K562 (cell line): ENCODE results near the gene CLDND2. TPM values are rescaled to one million over a fixed set of nuclear protein-coding genes. Genes with fewer than 3 reads are reported as not detected.

Source experiments
- FIP1L1 ChIP-seq: fragments of 200-400 bp; formaldehyde crosslinking; IDR thresholded peaks from 2 replicates; pipeline ENCODE4 v1.6.1; 2018; ENCODE audit warnings: mild to moderate bottlenecking, low read depth, low read length; ENCODE audit not compliant: poor library complexity, severe bottlenecking
- FOS ChIP-seq: IDR thresholded peaks from 3 replicates; pipeline ENCODE4 v1.6.1; 2011; ENCODE audit not compliant: insufficient read length; ENCODE audit errors: extremely low read depth
- GTF2F1 ChIP-seq: IDR thresholded peaks from 2 replicates; pipeline ENCODE4 v1.6.1; 2011; ENCODE audit warnings: low read depth, low read length, improper control_type of control experiment
- HDAC1 ChIP-seq, 2 experiments: fragments of 450-650 bp; IDR thresholded peaks; 2 replicates each; pipeline ENCODE4 v1.6.1; 2016 to 2017; ENCODE audit warnings: inconsistent platforms in 1 of 2, mild to moderate bottlenecking in 1 of 2, moderate library complexity in 1 of 2
- HDAC2 ChIP-seq: fragments of 450-650 bp; IDR thresholded peaks from 2 replicates; pipeline ENCODE4 v1.6.1; 2016; ENCODE audit warnings: mild to moderate bottlenecking
- NFATC3 ChIP-seq: fragments of 450-650 bp; IDR thresholded peaks from 2 replicates; pipeline ENCODE4 v1.6.1; 2017; ENCODE audit warnings: mild to moderate bottlenecking
- NR2C2 ChIP-seq, 2 experiments: fragments of 200-800 bp in 1 of 2; sonication (Bioruptor generic) in 1 of 2; sonication (generic) in 1 of 2; formaldehyde crosslinking in 1 of 2; IDR thresholded peaks; 2 replicates each; pipeline versions ENCODE4 v1.6.1 to v1.8.0; 2016 to 2022; ENCODE audit warnings: mild to moderate bottlenecking in 1 of 2, missing compliant biosample characterization in 1 of 2, missing genetic modification characterization in 1 of 2, missing genetic modification reagents in 1 of 2
- POLR2A ChIP-seq: fragments of 450-650 bp; conservative IDR thresholded peaks from 2 replicates; pipeline ENCODE4 v1.6.1; 2016
- RUNX1 ChIP-seq: sonication (generic); IDR thresholded peaks from 2 replicates; pipeline ENCODE4 v1.6.1; 2016; ENCODE audit warnings: antibody characterized with exemption, low read depth
- SIX5 ChIP-seq, 2 experiments: IDR thresholded peaks; 2 replicates each; pipeline ENCODE4 v1.6.1; 2011; ENCODE audit warnings: low read length in 2 of 2, borderline replicate concordance in 1 of 2, low read depth in 1 of 2, mild to moderate bottlenecking in 1 of 2, moderate library complexity in 1 of 2; ENCODE audit not compliant: insufficient read depth in 1 of 2
- TBP ChIP-seq: optimal IDR thresholded peaks from 2 replicates; pipeline ENCODE3; 2011; ENCODE audit warnings: low read depth, low read length, improper control_type of control experiment
- TEAD1 ChIP-seq, 2 experiments: fragments of 450-650 bp in 1 of 2; sonication (generic) in 1 of 2; formaldehyde crosslinking; IDR thresholded peaks; 2 replicates each; pipeline versions ENCODE4 v1.4.0 to v1.8.0; 2020 to 2022; ENCODE audit warnings: mild to moderate bottlenecking in 2 of 2, missing genetic modification reagents in 1 of 2
- ZFX ChIP-seq: sonication (generic); formaldehyde crosslinking; IDR thresholded peaks from 2 replicates; pipeline ENCODE4 v1.8.0; 2022; ENCODE audit warnings: mild to moderate bottlenecking, missing genetic modification reagents, moderate library complexity
- ZNF140 ChIP-seq: fragments of 250-450 bp; sonication (Bioruptor Pico); IDR thresholded peaks from 2 replicates; pipeline ENCODE4 v1.8.0; 2021; ENCODE audit warnings: moderate library complexity, mild to moderate bottlenecking, inconsistent platforms
- ZNF274 ChIP-seq: IDR thresholded peaks from 2 replicates; pipeline ENCODE4 v1.6.1; 2011; ENCODE audit warnings: low read depth, mild to moderate bottlenecking, low read length, moderate library complexity, borderline replicate concordance
- ZNF76 ChIP-seq: fragments of 250-450 bp; sonication (Bioruptor Pico); IDR thresholded peaks from 2 replicates; pipeline ENCODE4 v1.4.0; 2020; ENCODE audit warnings: mild to moderate bottlenecking, moderate library complexity, borderline replicate concordance
- polyA plus RNA-seq, 8 experiments: library from polyadenylated mRNA; depleted of rRNA in 4 of 8; stranded (reverse) in 5 of 8; unstranded in 3 of 8; fragments of >200 nt; fragmentation: Nextera tagmentation in 2 of 8; fragmentation: Illumina TruSeq in 1 of 8; extraction: Ambion mirVana in 2 of 8; extraction: Trizol in 1 of 8; gene quantifications; 2 replicates each; pipeline versions ENCODE4 v1.2.1 to v1.2.3, GENCODE V29; 2011 to 2014; ENCODE audit warnings: inconsistent platforms in 1 of 8, missing spikeins in 1 of 8
- total RNA-seq, 7 experiments: library from RNA; depleted of rRNA in 6 of 7; stranded (reverse); fragments of >200 nt in 6 of 7; fragmentation: Illumina TruSeq in 2 of 7; extraction: Trizol in 2 of 7; gene quantifications; 2 replicates each; pipeline versions ENCODE4 v1.2.1 to v1.2.3, GENCODE V29; 2011 to 2021; ENCODE audit warnings: low replicate concordance in 1 of 7
- TF ChIP-seq, protein P1 (sequence below): fragments of 450-650 bp; IDR thresholded peaks from 2 replicates; pipeline ENCODE4 v1.6.1; 2017; ENCODE audit warnings: antibody characterized with exemption
- TF ChIP-seq, protein P2 (sequence below): IDR thresholded peaks from 2 replicates; pipeline ENCODE4 v1.6.1; 2011; ENCODE audit not compliant: insufficient read length; ENCODE audit errors: extremely low read depth
- TF ChIP-seq, protein P3 (sequence below), 2 experiments: fragments of 450-650 bp; conservative IDR thresholded peaks; 2 replicates each; pipeline ENCODE4 v1.6.1; 2017; ENCODE audit warnings: mild to moderate bottlenecking in 2 of 2, moderate library complexity in 2 of 2
- TF ChIP-seq, protein P4 (sequence below): sonication (generic); formaldehyde crosslinking; IDR thresholded peaks from 2 replicates; pipeline ENCODE4 v1.8.1; 2023; ENCODE audit warnings: mild to moderate bottlenecking, missing genetic modification reagents

The CLDND2 gene
- total and polyA plus RNA-seq, 9 of the 15 experiments (the other 6 are each of a cell fraction or from before 2014, with no cell fraction given), result 0.45 to 4.0 (median 1.2) TPM; not detected in 3

DNA sequence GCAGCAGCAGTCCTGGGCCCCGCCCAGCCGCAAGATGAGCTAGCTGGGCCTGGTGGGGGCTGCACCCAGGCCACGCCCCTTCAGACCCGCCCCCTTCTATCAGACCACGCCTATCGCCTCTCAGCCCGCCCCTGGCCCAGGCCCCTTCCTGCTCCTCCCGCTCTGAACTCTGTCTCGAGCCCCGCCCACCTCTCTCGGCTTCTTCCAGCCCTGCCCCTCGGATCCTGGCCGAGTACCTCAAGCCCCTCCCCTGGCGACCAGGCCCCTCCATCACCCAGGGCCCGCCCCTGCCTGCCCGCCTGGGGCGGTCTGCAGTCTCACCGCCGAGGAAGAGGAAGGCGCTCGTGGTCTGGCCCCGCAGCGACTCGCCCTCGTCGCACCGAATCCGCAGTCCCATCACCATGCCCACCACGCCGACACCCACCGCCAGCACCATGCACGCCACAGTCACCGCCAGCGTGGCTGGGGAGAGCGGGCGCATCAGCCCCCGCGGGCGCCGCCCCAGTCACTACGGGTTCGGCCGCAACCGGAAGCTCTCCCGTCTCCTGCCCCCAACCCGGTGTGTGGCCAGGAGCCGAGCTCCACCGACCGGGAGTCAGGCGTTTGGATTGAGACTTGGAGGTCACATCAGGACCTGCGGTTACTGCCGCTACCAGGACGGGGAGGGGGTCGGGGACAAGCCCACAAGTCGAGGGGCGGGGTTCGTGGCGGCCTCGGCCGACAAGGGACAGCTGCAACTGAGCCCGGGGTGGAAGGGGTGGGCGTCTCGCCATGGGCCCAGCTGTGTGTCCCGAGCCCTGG, 1.0 kb downstream of the CLDND2 start (continued):
- TF ChIP-seq, protein P1, sequence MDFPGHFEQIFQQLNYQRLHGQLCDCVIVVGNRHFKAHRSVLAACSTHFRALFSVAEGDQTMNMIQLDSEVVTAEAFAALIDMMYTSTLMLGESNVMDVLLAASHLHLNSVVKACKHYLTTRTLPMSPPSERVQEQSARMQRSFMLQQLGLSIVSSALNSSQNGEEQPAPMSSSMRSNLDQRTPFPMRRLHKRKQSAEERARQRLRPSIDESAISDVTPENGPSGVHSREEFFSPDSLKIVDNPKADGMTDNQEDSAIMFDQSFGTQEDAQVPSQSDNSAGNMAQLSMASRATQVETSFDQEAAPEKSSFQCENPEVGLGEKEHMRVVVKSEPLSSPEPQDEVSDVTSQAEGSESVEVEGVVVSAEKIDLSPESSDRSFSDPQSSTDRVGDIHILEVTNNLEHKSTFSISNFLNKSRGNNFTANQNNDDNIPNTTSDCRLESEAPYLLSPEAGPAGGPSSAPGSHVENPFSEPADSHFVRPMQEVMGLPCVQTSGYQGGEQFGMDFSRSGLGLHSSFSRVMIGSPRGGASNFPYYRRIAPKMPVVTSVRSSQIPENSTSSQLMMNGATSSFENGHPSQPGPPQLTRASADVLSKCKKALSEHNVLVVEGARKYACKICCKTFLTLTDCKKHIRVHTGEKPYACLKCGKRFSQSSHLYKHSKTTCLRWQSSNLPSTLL, result no peak
- TF ChIP-seq NR2C2 (CRISPR knock-in tag; IDR thresholded peaks at IDR 0.05) (no peak), NR2C2 (tag; IDR thresholded peaks at IDR 0.05) (peak; percentile 73), GTF2F1 (peak; percentile 34; the same call in 1 of the 2 replicates), ZNF76 (CRISPR knock-in tag) (no peak), ZFX (CRISPR knock-in tag) (peak; percentile 79), TEAD1 (CRISPR knock-in tag; IDR thresholded peaks at IDR 0.05) (no peak), ZNF274 (no peak), POLR2A (peak; percentile 85), SIX5 (IDR thresholded peaks at IDR 0.05; ENCODE audit: borderline replicate concordance in 1 of 2, insufficient read depth in 1 of 2, low read depth in 1 of 2, low read length in 2 of 2) (no peak), NFATC3 (no peak), FIP1L1 (peak; percentile 50), FOS (no peak), HDAC2 (peak; percentile 49; the same call in 1 of the 2 replicates), ZNF140 (CRISPR knock-in tag) (no peak), TBP (peak; percentile 45), RUNX1 (0 out of 2 replicates have a peak, but pooled peaks have one; percentile 14), HDAC1 (IDR thresholded peaks at IDR 0.05) (peak in 1 of 2 experiments; percentile 90; a peak in 2 of 4 replicates)
- TF ChIP-seq, protein P2, sequence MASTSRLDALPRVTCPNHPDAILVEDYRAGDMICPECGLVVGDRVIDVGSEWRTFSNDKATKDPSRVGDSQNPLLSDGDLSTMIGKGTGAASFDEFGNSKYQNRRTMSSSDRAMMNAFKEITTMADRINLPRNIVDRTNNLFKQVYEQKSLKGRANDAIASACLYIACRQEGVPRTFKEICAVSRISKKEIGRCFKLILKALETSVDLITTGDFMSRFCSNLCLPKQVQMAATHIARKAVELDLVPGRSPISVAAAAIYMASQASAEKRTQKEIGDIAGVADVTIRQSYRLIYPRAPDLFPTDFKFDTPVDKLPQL, result no peak
- TF ChIP-seq, protein P3, sequence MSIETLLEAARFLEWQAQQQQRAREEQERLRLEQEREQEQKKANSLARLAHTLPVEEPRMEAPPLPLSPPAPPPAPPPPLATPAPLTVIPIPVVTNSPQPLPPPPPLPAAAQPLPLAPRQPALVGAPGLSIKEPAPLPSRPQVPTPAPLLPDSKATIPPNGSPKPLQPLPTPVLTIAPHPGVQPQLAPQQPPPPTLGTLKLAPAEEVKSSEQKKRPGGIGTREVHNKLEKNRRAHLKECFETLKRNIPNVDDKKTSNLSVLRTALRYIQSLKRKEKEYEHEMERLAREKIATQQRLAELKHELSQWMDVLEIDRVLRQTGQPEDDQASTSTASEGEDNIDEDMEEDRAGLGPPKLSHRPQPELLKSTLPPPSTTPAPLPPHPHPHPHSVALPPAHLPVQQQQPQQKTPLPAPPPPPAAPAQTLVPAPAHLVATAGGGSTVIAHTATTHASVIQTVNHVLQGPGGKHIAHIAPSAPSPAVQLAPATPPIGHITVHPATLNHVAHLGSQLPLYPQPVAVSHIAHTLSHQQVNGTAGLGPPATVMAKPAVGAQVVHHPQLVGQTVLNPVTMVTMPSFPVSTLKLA (conservative IDR thresholded peaks at IDR 0.05), result peak; percentile 78 to 89; a peak in 3 of 4 replicates
- TF ChIP-seq, protein P4, sequence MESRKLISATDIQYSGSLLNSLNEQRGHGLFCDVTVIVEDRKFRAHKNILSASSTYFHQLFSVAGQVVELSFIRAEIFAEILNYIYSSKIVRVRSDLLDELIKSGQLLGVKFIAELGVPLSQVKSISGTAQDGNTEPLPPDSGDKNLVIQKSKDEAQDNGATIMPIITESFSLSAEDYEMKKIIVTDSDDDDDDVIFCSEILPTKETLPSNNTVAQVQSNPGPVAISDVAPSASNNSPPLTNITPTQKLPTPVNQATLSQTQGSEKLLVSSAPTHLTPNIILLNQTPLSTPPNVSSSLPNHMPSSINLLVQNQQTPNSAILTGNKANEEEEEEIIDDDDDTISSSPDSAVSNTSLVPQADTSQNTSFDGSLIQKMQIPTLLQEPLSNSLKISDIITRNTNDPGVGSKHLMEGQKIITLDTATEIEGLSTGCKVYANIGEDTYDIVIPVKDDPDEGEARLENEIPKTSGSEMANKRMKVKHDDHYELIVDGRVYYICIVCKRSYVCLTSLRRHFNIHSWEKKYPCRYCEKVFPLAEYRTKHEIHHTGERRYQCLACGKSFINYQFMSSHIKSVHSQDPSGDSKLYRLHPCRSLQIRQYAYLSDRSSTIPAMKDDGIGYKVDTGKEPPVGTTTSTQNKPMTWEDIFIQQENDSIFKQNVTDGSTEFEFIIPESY (CRISPR knock-in tag), result 0 out of 2 replicates have a peak, but pooled peaks have one; percentile 9
